Tibial nerve (tissue), 4 donors: ENCODE data around the gene AK2.

Source experiments
- CTCF ChIP-seq, 5 experiments: fragments of 200-600 bp in 3 of 5; fragments of 450-650 bp in 2 of 5; sonication (generic) in 3 of 5; IDR thresholded peaks; one replicate each; pipeline ENCODE4 v1.5.1; 2016 to 2019; ENCODE audit warnings: antibody characterized with exemption in 5 of 5, mild to moderate bottlenecking in 3 of 5, moderate library complexity in 2 of 5
- EP300 ChIP-seq, 2 donors: sonication (generic); formaldehyde crosslinking; IDR thresholded peaks; one replicate each; pipeline ENCODE4 v1.6.1; 2017; ENCODE audit warnings: antibody characterized with exemption in 2 of 2, mild to moderate bottlenecking in 1 of 2
- POLR2A ChIP-seq, 2 donors: fragments of 450-650 bp; IDR thresholded peaks; one replicate each; pipeline ENCODE4 v1.6.1; 2017; ENCODE audit warnings: antibody characterized with exemption in 2 of 2, mild to moderate bottlenecking in 2 of 2, moderate library complexity in 2 of 2

- TF ChIP-seq EP300 (IDR thresholded peaks at IDR 0.05), result no peak
- TF ChIP-seq CTCF (IDR thresholded peaks at IDR 0.05), result no peak
- TF ChIP-seq POLR2A (IDR thresholded peaks at IDR 0.05), result no peak
Observed at GRCh38 chr1:33000427-33001026, 36.2 kb downstream of the AK2 start.
